Heart right ventricle (tissue), 16 donors: ENCODE measurements around the gene ATP6V0C. TPM values are rescaled to one million over a fixed set of nuclear protein-coding genes. Genes with fewer than 3 reads are reported as not detected.
A peak's percentile ranks its signal among the peaks of the same experiment; 100 is the strongest.

Source experiments
- ATAC-seq, 8 donors: fragments of 200-7000 bp; cut with Tn5 transposase; one replicate each; pipeline ENCODE4 v1.9.1; 2020; ENCODE audit warnings: mild to moderate bottlenecking in 8 of 8, moderate library complexity in 8 of 8, moderate number of reproducible peaks in 1 of 8
- DNase-seq, 2 donors: peaks; one replicate each; pipeline ENCODE4 v3.0.0-alpha.2; 2020
- H3K27ac ChIP-seq, 10 donors: fragments of 200-600 bp; sonication (generic) in 2 of 10; one replicate each; pipeline versions ENCODE4 v1.5.0 to v1.8.0; 2020 to 2022; ENCODE audit warnings: mild to moderate bottlenecking in 3 of 10
- H3K27me3 ChIP-seq, 7 donors: fragments of 200-600 bp; one replicate each; pipeline ENCODE4 v1.8.0; 2021 to 2022; ENCODE audit warnings: mild to moderate bottlenecking in 2 of 7
- H3K36me3 ChIP-seq, 9 donors: fragments of 200-600 bp; sonication (generic) in 1 of 9; one replicate each; pipeline versions ENCODE4 v1.5.0 to v1.8.0; 2020 to 2022; ENCODE audit warnings: mild to moderate bottlenecking in 2 of 9
- H3K4me1 ChIP-seq, 9 donors: fragments of 200-600 bp; sonication (generic) in 1 of 9; one replicate each; pipeline versions ENCODE4 v1.5.0 to v1.8.0; 2020 to 2022; ENCODE audit warnings: mild to moderate bottlenecking in 4 of 9
- H3K4me3 ChIP-seq, 10 donors: fragments of 200-600 bp; sonication (generic) in 2 of 10; one replicate each; pipeline versions ENCODE4 v1.5.0 to v1.8.0; 2020 to 2022; ENCODE audit warnings: mild to moderate bottlenecking in 7 of 10, moderate library complexity in 2 of 10
- H3K9me3 ChIP-seq, 11 donors: fragments of 200-600 bp in 10 of 11; sonication (generic) in 2 of 11; one replicate each; pipeline versions ENCODE4 v1.5.0 to v1.8.0; 2013 to 2022; ENCODE audit warnings: mild to moderate bottlenecking in 2 of 11, control low read depth in 1 of 11, moderate library complexity in 1 of 11
- CTCF ChIP-seq, 9 donors: fragments of 200-600 bp; sonication (generic) in 2 of 9; IDR thresholded peaks; one replicate each; pipeline versions ENCODE4 v1.5.0 to v1.8.0; 2021 to 2022; ENCODE audit warnings: antibody characterized with exemption in 9 of 9, mild to moderate bottlenecking in 5 of 9, moderate library complexity in 1 of 9
- WGBS, 2 donors: extraction: QIAGEN DNeasy Blood & Tissue Kit; methylation state at CpG; one replicate each; pipeline ENCODE4 v1.1.7; 2013; ENCODE audit warnings: inconsistent platforms in 1 of 2; 5-methylcytosine and 5-hydroxymethylcytosine counted together
- intact Hi-C, 10 donors: fragments of 100-400 bp; cut with DNase I; formaldehyde crosslinking; loops; one replicate each; pipeline versions ENCODE4 v1.11.1 to v1.14.2; 2022
- polyA plus RNA-seq, 2 donors: library from polyadenylated mRNA; stranded (reverse); fragments of 200-250 nt; gene quantifications; one replicate each; pipeline ENCODE4 v1.2.3, GENCODE V29; 2013
- total RNA-seq, 10 donors: library from RNA; stranded (reverse); fragmentation: NEBNext Ultra II Directional in 3 of 10; extraction: Animal tissue kit (Norgen Biotek cat#: 25700) in 3 of 10; gene quantifications; one replicate each; pipeline versions ENCODE4 v1.2.1 to v1.2.4, GENCODE V29; 2021 to 2023
- donor health status: Arrhythmogenic right ventricular cardiomyopathy.
- donor health status: ischemic (EF 13 %, LVEDD 7.1; RV severe dilation, severe dysfunction).
- donor health status: healthy with polysubstance abuse.
- donor health status: DM: no; HTN: yes; CAD: no.
- donor health status: DM: no; HTN: no; CAD: no.
- donor health status: ischemic (EF 25% LVEDD 6.9; RV normal size, moderate dysfunction).
- donor health status: ischemic (EF 25% LVEDD 5.7; RV mildly dilated, moderate dysfunction).
- donor health status: healthy.
- donor health status: DM: yes; HTN: yes; CAD: no.
- donor health status: Ischemic cardiomyopathy.
- donor health status: ischemic (EF 35%, LVEDD 5.7; RV mildly dilated, moderate dysfunction).
- donor health status: nonischemic (EF 11% LVEDD 7.7; RV severe dilation, severe dysfunction).
- donor health status: DM: yes; HTN: yes; CAD: no.
- donor health status: PGD.
- donor health status: ischemic (EF 29% LVEDD 5.4; RV normal size, mild dysfunction).
- donor health status: nonischemic (EF 23%, LVEDD 6.1; RV moderate dilation, normal function).

Gene ATP6V0C
- total and polyA plus RNA-seq, 12 donors, result 58.5 to 243 (median 130) TPM

- peak; percentile 17 to 79 (median 38) for ATAC-seq
- H3K27me3 ChIP-seq, result no peaks in the 10 kb centered on the region
- no peak for TF ChIP-seq CTCF (IDR thresholded peaks at IDR 0.05)
- peaks cover 0 to 4% (median 0%) of the 10 kb centered on the region in 9 donors for H3K36me3 ChIP-seq
- WGBS, 2 donors, result 60 to 68% methylated on average over 33 of the region's 33 CpGs
- peak overlapping the region in 9 of 10 donors; percentile 32 to 70 (median 59) for H3K27ac ChIP-seq
- DNase-seq, result no peak
- H3K4me1 ChIP-seq, result peaks cover 6 to 45% (median 29%) of the 10 kb centered on the region in 9 donors
- intact Hi-C loops, result loop anchor here in 2 of 10 donors (5.0 to 10.0 kb wide), 2 partner anchors 51 to 144 kb away; partner anchors contain the start of gene ABCA3 (in 1 of the 2)
- H3K4me3 ChIP-seq, result peak overlapping the region in 4 of 10 donors; percentile 5 to 18 (median 11)
- no peaks in the 10 kb centered on the region for H3K9me3 ChIP-seq
Observed at GRCh38 chr16:2485811-2486507, 27.8 kb upstream of the ATP6V0C start.

GRCh38 chr16:2486645-2487516 is 26.9 kb upstream of the ATP6V0C start:
- peak in 7 of 9 donors; percentile 18 to 51 (median 39) for TF ChIP-seq CTCF (IDR thresholded peaks at IDR 0.05)
- H3K27ac ChIP-seq, result peak overlapping the region in 9 of 10 donors; percentile 32 to 70 (median 59)
- no peaks in the 10 kb centered on the region for H3K27me3 ChIP-seq
- intact Hi-C loops, result loop anchor here in 2 of 10 donors (5.0 to 10.0 kb wide), 2 partner anchors 52 to 145 kb away; partner anchors contain the start of gene ABCA3 (in 1 of the 2)
- H3K4me3 ChIP-seq, result peak overlapping the region in 1 of 10 donors; percentile 2
- 65 to 66% methylated on average over 29 of the region's 29 CpGs for WGBS, 2 donors
- no peaks in the 10 kb centered on the region for H3K9me3 ChIP-seq
- peaks cover 6 to 45% (median 29%) of the 10 kb centered on the region in 9 donors for H3K4me1 ChIP-seq
- peaks cover 0 to 4% (median 0%) of the 10 kb centered on the region in 9 donors for H3K36me3 ChIP-seq
- ATAC-seq, result peak; percentile 45 to 80 (median 64)
- DNase-seq, result peak in 1 of 2 donors; percentile 59

- DNase-seq, result no peak
- Histone ChIP-seq H3K9me3 (no peaks in the 10 kb centered on the region), H3K4me3 (no peak overlapping the region), H3K27ac (no peak overlapping the region), H3K4me1 (peaks cover 6 to 42% (median 25%) of the 10 kb centered on the region in 9 donors), H3K36me3 (peaks cover 0 to 4% (median 0%) of the 10 kb centered on the region in 9 donors), H3K27me3 (no peaks in the 10 kb centered on the region)
- TF ChIP-seq CTCF (IDR thresholded peaks at IDR 0.05), result no peak
- ATAC-seq, result no peak
- intact Hi-C loops, result loop anchor here in 2 of 10 donors (5.0 to 10.0 kb wide), 2 partner anchors 53 to 145 kb away; partner anchors contain the start of gene ABCA3 (in 1 of the 2)
- WGBS, 2 donors, result 74 to 75% methylated on average over 8 of the region's 8 CpGs
Observed at GRCh38 chr16:2487517-2487842, 26.3 kb upstream of the ATP6V0C start.
